Muscle of leg (tissue), 11 donors: ENCODE data around the gene PATZ1. TPM values are rescaled to one million over a fixed set of nuclear protein-coding genes. Genes with fewer than 3 reads are reported as not detected.
A peak's percentile ranks its signal among the peaks of the same experiment; 100 is the strongest.

Source experiments
- DNase-seq: peaks from one replicate; pipeline ENCODE4 v3.0.0; 2013
- H3K27ac ChIP-seq: one replicate; pipeline ENCODE4 v1.5.1; 2013; ENCODE audit warnings: mild to moderate bottlenecking, low read length, control low read depth
- H3K27me3 ChIP-seq: one replicate; pipeline ENCODE4 v1.6.1; 2013; ENCODE audit warnings: low read length; ENCODE audit not compliant: control insufficient read depth, insufficient read depth
- H3K36me3 ChIP-seq: one replicate; pipeline ENCODE4 v1.6.1; 2013; ENCODE audit warnings: low read length; ENCODE audit not compliant: control insufficient read depth, insufficient read depth
- H3K4me1 ChIP-seq: one replicate; pipeline ENCODE4 v1.6.1; 2013; ENCODE audit warnings: low read length; ENCODE audit not compliant: control insufficient read depth, insufficient read depth
- H3K4me3 ChIP-seq: one replicate; pipeline ENCODE4 v1.5.1; 2013; ENCODE audit warnings: low read length, control low read depth
- H3K9me3 ChIP-seq: replicated peaks from 2 replicates; pipeline ENCODE4 v1.6.1; 2013; ENCODE audit warnings: low read depth, low read length; ENCODE audit not compliant: control insufficient read depth
- WGBS: methylation state at CpG from one replicate; pipeline ENCODE4 v1.1.5; 2013; ENCODE audit warnings: missing lambda C conversion rate; ENCODE audit not compliant: insufficient coverage; 5-methylcytosine and 5-hydroxymethylcytosine counted together
- polyA plus RNA-seq, 8 donors: library from polyadenylated mRNA; unstranded; fragments of 120-200 nt; gene quantifications; one replicate each; pipeline versions ENCODE4 v1.2.1 to v1.2.3, GENCODE V29; 2013; ENCODE audit warnings: inconsistent platforms in 1 of 8, low replicate concordance in 1 of 8; ENCODE audit not compliant: insufficient read length in 8 of 8, insufficient read depth in 1 of 8
- total RNA-seq: library from RNA; stranded (reverse); fragments of 120-200 nt; gene quantifications from one replicate; pipeline ENCODE4 v1.2.4, GENCODE V29; 2013

Gene PATZ1
- total and polyA plus RNA-seq, 9 donors = 16.5 to 28.5 (median 25.4) TPM

DNA sequence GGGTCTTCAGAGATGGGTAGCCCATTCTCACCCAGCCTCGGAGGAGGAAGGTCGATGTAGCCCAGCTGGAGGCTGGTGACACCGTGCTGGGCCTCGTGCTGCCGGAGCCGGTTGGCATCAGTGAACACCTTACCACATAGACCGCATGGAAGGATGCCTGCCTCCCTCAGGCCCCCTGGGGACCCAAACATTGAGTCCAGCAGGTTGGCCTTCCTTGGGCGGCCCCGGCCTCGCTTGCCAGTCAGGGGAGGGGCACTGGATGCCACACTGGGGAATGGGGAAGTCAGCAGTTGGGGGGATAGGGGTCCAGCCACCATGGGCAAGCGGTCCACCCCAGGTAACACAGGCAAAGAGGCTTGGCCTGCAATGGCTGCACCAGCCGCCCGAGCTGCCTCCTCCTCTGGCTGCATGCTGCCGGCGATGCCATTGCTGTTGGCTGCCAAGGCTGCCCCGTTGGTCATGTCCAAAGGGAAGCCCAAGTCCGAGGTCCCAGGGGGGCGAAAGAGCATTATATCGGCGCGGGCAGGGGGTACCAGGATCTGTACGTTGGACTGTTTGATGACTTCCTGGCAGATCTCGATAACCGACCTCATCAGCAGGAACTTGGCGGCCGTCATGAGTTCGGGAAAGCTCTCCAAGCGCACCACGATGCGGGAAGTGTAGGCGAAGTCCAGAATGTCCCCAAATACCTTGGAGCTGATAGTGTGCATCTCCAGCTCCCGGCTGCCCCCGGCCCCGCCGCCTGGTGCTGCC lies 1.4 kb downstream of the PATZ1 start:
- peak; percentile 79 for DNase-seq
- H3K4me1 ChIP-seq = peaks cover 40% of the 10 kb centered on the region

DNA sequence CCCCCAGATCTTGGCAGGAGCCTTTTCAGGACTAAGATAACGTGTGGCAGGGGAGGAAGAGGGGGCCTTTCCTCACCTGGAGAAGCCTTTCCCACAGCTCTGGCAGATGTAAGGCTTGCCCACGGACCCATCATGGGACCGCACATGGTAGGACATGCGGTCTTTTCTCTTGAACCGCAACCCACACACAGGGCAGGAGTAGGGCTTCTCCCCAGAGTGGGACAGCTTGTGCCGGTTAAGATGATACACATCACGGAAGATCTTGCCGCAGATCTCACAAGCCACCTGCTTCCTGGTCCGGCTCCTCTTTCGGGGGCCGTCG lies 1.9 kb downstream of the PATZ1 start:
- peaks cover 51% of the 10 kb centered on the region for H3K36me3 ChIP-seq
- H3K4me3 ChIP-seq = peak overlapping the region; percentile 61
- H3K4me1 ChIP-seq = peaks cover 40% of the 10 kb centered on the region
- no peaks in the 10 kb centered on the region for H3K27me3 ChIP-seq
- H3K9me3 ChIP-seq = no peaks in the 10 kb centered on the region
- no peak for DNase-seq
- 74% methylated on average over 11 of the region's 12 CpGs for WGBS
- peak overlapping the region; percentile 31 for H3K27ac ChIP-seq

More for the DNA sequence above, 1.4 kb downstream of the PATZ1 start:
- peak overlapping the region; percentile 31 for H3K27ac ChIP-seq
- no peaks in the 10 kb centered on the region for H3K9me3 ChIP-seq
- no peaks in the 10 kb centered on the region for H3K27me3 ChIP-seq
- peak overlapping the region; percentile 61 for H3K4me3 ChIP-seq
- WGBS = 26% methylated on average over 32 of the region's 35 CpGs
- H3K36me3 ChIP-seq = peaks cover 46% of the 10 kb centered on the region

DNA sequence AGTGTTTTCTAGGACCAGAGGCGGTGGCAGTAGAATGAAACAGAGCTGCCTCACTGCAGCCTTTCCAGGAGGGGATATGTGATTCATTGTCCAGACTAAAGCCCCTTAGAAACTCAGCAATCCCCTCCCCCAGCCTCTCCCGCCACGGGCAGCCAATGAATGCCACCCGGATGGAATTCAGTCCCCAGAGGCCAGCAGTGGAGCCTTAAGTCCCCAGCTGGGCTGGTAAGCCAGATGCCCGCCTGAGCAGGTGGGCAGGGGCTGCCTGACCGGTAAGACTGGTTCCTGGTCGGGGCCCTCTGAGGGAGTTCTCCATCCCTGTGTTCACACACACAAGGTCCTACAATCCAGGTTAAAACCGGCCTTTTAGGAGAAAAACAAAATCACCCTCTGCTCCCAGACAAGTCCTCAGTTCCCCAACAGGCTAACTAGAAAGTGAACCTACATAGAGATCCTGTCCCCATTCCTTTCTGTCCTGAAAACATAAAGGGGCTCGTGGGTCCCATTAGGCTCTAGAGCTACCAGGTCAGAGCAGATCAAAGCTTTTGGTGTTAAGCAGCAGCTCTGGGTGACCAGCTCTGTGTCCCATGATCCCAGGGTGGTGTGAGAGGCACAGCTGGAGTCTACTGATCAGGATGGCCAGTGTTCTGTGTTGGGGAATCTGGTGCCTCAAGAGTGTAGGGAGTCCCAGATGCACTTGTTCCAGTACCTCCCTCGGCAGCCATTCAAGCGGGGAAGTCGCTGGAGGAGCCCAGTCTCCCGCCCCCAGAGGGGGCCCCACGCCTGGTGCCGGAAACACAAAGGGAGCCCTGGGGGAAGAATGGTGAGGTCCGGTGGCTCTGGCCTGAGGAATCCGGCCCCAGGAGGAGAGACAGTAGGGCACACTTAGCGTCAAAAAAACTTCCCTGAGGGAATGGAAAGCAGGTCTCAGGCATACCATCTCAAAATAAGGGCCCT lies 2.6 kb downstream of the PATZ1 start:
- Histone ChIP-seq H3K9me3 (no peaks in the 10 kb centered on the region), H3K36me3 (peaks cover 56% of the 10 kb centered on the region), H3K27me3 (no peaks in the 10 kb centered on the region), H3K27ac (peak overlapping the region; percentile 31), H3K4me1 (peaks cover 40% of the 10 kb centered on the region), H3K4me3 (peak overlapping the region; percentile 61)
- DNase-seq = peak; percentile 39
- 6% methylated on average over 16 of the region's 18 CpGs for WGBS

DNA sequence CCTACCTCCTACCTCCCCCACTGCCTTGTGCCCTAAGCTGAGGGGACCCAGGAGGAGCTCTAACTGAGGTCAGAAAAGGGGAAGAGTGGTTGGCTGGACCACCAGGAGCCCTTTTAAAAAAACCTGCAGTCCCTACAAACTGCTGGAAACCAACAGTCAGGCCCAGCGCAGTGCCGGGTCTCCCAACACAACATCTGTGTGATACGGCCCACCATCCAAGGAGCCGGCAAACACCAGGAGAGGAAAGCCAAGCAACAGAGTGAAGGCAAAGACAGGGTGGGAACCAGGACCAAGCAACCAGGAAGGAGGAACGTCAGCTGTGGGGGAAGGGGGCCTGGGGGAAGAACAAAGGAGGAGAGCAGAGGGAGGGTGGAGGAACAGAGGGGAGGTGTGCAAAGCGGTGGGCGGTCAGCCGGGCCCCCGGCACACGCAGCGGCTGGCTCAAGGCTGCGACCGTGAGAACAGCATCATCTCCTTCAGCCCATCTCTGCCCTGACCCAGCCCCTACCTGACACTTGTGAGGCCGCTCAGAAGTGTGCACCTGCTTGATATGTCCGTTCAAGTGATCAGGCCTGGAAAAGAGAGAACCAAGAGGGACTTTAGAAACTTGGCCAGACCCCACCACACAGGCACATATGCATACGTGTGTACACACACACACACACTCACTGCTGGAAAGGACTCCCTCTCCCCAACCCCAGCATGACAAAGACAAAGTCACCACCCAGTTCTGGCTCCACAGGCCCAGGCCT lies 3.6 kb downstream of the PATZ1 start:
- H3K36me3 ChIP-seq = peaks cover 65% of the 10 kb centered on the region
- H3K27ac ChIP-seq = no peak overlapping the region
- no peak overlapping the region for H3K4me3 ChIP-seq
- no peak for DNase-seq
- no peaks in the 10 kb centered on the region for H3K9me3 ChIP-seq
- no peaks in the 10 kb centered on the region for H3K27me3 ChIP-seq
- H3K4me1 ChIP-seq = peaks cover 36% of the 10 kb centered on the region
- 23% methylated on average over 15 of the region's 16 CpGs for WGBS

DNA sequence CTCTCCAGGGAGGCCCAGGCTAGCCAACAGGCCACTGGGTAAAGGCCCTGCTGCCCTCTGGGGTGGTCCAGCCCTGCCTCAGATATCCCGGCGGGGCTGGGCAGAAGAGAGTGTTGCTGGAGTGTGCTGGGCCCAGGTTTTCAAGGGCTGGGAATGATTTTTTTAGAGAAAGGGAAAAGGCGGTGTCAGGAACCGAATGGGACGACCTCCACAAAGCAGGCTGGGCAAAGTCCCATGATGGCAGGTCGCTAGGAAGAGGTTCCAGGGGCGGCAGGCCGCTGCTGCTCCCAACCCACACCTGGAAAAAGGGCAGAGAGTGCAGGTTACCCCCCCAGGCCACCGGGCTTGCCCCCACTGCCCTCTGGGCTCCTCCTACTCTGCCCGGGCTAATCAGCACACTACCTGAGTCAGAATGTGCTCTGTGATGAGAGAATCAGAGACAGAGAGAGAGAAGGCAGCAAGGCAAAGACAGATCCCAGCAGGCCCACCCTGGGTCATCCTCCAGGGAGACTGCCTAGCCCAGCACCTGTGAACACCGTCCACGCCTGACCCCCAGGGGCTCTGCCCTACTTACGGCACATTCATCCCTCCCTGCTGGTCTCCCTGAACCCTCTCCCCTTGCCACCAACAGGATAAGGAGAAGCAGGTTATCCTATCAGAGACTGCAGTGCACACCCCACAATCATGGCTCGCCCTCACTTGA lies 4.6 kb downstream of the PATZ1 start:
- H3K27ac ChIP-seq = no peak overlapping the region
- H3K4me3 ChIP-seq = no peak overlapping the region
- H3K27me3 ChIP-seq = no peaks in the 10 kb centered on the region
- H3K4me1 ChIP-seq = peaks cover 35% of the 10 kb centered on the region
- DNase-seq = no peak
- WGBS = 78% methylated on average over 9 of the region's 14 CpGs
- no peaks in the 10 kb centered on the region for H3K9me3 ChIP-seq
- peaks cover 71% of the 10 kb centered on the region for H3K36me3 ChIP-seq

DNA sequence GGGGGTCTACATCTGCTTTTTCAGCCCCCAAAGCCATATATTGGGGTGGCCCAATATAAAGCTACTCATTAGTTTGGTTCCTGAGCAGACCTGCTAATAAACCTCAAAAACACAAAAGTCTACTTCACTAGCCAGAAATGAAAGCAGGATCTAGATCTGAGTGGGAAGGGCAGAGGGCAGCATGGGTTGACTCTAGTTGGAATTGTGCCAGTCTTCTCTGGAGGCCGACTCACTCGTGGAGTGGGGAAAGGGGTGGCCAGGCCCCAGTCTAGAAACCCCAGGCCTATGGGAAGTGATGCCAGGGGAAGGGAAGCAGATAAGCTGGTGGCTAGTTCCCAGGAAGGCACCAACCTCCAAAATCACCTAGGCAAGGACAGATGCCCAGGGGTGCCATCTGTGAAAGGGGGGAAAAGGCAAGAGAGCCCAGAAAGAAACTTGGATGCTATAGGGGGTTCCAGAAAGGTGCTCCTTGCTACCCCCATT lies 5.3 kb downstream of the PATZ1 start:
- no peaks in the 10 kb centered on the region for H3K9me3 ChIP-seq
- H3K27ac ChIP-seq = no peak overlapping the region
- no peak for DNase-seq
- H3K27me3 ChIP-seq = no peaks in the 10 kb centered on the region
- no peak overlapping the region for H3K4me3 ChIP-seq
- peaks cover 72% of the 10 kb centered on the region for H3K36me3 ChIP-seq
- peaks cover 35% of the 10 kb centered on the region for H3K4me1 ChIP-seq
- WGBS = 40% methylated on average over 1 of the region's 2 CpGs

DNA sequence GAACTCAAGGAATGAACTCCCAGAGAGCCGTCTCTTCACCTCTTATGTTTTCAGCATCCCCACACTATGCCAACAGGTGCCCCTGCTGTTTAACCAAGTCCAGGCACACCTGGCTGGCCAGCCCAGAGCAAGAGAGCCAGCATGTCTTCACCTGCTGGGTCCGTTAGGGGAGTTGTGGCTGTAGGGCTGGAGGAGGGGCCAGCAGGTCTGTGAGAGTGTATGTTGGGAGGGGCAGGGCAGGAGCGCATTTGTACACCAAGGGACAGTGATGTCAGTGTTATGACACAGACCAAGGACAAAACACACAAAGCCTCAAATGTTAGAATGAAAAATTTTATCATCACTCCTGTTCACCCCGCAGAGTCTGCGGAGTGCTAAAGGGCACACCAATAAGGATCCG lies 5.8 kb downstream of the PATZ1 start:
- Histone ChIP-seq H3K27ac (no peak overlapping the region), H3K4me1 (peaks cover 35% of the 10 kb centered on the region), H3K4me3 (no peak overlapping the region), H3K9me3 (no peaks in the 10 kb centered on the region), H3K36me3 (peaks cover 77% of the 10 kb centered on the region), H3K27me3 (no peaks in the 10 kb centered on the region)
- WGBS = 63% methylated on average over 1 of the region's 6 CpGs
- DNase-seq = no peak

DNA sequence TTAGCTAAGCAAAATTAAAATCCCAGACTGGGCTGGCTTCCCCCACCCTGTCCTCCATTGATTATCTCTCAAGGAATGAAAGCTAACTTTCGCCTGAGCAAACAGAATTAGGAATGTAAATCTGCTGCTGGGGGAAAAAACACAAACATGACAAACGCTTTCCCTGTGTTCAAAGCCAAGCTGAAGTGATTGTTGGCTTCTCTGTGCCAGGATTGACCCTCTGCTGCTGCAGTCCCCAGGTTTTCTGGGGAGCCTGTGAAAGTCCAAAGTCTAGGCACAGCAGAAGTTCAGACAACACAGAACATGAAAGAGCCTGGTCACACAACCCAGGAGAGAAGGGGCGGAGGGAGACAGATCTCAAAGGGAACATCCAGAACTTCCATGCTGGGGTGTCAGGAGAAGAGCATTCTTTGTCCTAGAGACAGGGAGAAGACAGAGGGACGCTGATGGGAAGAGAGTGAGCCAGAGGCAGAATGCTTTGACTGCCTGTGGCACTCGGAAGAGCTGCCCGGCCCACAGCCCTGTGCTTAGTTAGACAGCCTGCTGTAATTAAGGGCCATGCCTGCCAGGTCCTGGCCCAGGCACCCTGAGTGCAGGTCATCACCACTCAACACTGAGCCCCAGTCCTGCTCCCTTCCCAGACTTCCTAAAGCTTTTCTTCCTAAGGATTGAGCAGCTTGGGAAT lies 6.9 kb downstream of the PATZ1 start:
- Histone ChIP-seq H3K9me3 (no peaks in the 10 kb centered on the region), H3K4me1 (peaks cover 25% of the 10 kb centered on the region), H3K27me3 (no peaks in the 10 kb centered on the region), H3K27ac (no peak overlapping the region), H3K4me3 (no peak overlapping the region), H3K36me3 (peaks cover 80% of the 10 kb centered on the region)
- WGBS = 45% methylated on average over 2 of the region's 6 CpGs
- DNase-seq = no peak

DNA sequence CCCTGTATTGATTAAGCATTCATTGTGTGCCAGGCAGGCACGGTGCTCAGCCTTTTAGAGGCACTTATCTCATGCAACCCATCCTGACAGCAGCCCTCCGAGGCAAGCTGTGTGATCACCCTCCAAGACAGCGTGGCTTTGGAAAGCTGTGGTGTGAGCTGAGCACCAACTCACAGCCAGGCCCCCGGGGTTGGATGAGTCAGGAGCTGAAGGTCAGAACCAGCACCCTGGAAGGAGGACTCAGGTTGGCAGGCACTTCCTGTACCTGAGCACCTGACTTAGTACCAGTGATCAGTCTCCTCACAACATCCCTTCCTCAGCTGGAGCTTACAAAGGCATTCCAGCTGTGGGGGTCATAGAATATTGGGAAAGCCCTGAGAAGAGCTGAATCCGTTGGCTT lies 9.0 kb downstream of the PATZ1 start:
- DNase-seq = no peak
- no peak overlapping the region for H3K27ac ChIP-seq
- peaks cover 86% of the 10 kb centered on the region for H3K36me3 ChIP-seq
- H3K4me3 ChIP-seq = no peak overlapping the region
- H3K4me1 ChIP-seq = peaks cover 19% of the 10 kb centered on the region
- no peaks in the 10 kb centered on the region for H3K9me3 ChIP-seq
- no CpG with 5 or more reads among the region's 5 CpGs for WGBS
- no peaks in the 10 kb centered on the region for H3K27me3 ChIP-seq
